Measurements from ENCODE around the gene PRICKLE2.

GRCh38 chr3:64099316-64099715, 126.0 kb downstream of the PRICKLE2 start:
- TF ChIP-seq, protein P1, sequence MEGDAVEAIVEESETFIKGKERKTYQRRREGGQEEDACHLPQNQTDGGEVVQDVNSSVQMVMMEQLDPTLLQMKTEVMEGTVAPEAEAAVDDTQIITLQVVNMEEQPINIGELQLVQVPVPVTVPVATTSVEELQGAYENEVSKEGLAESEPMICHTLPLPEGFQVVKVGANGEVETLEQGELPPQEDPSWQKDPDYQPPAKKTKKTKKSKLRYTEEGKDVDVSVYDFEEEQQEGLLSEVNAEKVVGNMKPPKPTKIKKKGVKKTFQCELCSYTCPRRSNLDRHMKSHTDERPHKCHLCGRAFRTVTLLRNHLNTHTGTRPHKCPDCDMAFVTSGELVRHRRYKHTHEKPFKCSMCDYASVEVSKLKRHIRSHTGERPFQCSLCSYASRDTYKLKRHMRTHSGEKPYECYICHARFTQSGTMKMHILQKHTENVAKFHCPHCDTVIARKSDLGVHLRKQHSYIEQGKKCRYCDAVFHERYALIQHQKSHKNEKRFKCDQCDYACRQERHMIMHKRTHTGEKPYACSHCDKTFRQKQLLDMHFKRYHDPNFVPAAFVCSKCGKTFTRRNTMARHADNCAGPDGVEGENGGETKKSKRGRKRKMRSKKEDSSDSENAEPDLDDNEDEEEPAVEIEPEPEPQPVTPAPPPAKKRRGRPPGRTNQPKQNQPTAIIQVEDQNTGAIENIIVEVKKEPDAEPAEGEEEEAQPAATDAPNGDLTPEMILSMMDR (IDR thresholded peaks at IDR 0.05), result no peak
- TF ChIP-seq POLR2A (IDR thresholded peaks at IDR 0.05), result no peak

All from testis (tissue), 2 donors.